ENCODE results near the gene RBKS.
"Not testable (repeated sequence)": the region's sequence is repeated elsewhere in the genome, so short reads cannot be mapped to it uniquely, and the experiment has no call there.

Gene RBKS

DNA sequence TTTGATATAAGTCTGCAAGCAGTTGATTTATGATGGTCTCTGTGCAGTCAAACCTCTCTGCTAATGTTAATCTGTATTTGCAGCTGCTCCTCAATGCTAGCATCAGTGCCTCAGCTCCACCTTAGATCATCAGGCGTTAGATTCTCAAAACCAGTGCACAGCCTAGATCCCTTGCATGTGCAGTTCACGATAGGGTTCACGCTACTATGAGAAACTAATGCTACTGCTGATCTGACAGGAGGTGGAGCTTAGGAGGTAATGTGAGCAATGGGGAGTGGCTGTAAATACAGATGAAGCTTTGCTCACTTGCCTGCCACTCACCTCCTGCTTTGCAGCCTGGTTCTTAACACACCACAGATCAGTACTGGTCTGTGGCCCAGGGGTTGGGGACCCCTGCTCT lies 18.4 kb downstream of the RBKS start:
- DNase-seq (ENCODE audit: low read depth in 2 of 2), result no peak

DNA sequence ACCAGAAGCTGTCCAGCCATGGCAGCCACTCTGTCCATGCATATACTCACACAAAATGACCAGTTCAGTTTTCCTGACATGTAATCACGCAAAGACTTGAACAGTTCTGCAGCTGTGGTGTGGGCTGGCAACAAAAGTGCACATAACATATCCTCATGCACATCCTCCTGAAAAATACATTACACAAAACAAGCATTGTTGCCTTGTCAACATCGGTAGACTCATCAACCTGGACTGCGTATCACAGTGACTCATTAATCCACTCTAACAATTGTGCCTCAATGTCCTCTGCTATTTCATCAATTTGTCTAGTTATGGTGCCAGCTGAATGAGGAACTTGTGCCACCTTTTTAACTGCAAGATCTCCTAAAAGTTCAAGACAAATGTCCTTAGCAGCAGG lies 19.5 kb downstream of the RBKS start:
- no peak for DNase-seq (ENCODE audit: low read depth in 2 of 2)

DNA sequence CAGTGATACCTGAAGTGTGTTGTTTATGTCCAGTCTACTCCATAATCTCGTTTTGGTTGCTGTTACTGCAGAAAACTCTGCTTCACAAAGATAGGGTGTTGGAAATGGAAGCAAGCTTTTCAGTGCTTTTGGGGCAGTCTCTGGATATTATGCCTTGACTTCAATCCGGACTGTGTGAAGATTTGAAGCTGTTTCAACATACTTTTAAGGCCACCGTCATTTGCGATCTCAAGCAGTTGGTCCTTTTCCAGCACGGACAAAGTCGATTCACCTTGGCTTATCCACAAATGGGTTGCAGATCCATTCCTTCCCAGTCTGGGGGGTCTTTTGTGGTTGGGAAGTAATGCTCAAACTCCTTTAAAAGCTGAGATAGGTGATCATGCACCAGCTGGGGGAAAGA lies 20.4 kb downstream of the RBKS start:
- DNase-seq (ENCODE audit: low read depth in 2 of 2), result no peak

DNA sequence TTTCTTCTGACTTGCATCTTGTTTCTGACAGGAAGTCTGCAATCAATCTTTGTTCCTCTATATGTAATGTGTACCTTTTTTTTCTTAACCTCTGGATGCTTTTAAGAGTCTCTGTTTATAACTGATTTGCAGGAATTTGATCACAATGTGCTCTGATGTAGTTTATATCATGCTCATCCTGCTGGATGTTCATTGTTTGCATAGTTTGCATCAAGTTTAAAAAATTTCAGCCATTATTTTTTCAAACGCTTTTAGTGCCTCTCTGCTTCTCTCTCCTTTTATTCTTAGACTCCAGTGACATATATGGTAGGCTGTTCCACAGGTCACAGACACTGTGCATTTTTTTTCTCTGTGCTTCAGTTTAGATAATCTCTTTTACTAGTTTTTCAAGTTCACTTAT lies 23.9 kb downstream of the RBKS start:
- DNase-seq (ENCODE audit: low read depth in 2 of 2), result no peak

DNA sequence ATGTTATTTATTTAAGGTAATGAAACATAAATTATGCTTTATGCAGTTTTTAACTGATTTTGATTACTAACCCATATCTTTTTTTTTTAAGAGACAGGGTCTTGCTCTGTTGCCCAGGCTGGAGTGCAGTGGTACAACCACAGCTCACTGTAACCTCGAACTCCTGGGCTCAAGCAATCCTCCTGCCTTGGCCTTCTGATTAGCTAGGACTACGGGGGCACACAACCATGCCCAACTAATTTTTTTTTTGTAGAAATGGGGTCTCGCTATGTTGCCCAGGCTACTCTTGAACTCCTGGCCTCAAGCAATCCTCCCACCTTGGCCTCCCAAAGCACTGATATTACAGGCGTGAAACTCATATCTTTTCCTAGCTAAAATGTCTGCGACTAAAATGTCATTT lies 26.2 kb downstream of the RBKS start:
- not testable (repeated sequence) for DNase-seq (ENCODE audit: low read depth in 2 of 2)

DNA sequence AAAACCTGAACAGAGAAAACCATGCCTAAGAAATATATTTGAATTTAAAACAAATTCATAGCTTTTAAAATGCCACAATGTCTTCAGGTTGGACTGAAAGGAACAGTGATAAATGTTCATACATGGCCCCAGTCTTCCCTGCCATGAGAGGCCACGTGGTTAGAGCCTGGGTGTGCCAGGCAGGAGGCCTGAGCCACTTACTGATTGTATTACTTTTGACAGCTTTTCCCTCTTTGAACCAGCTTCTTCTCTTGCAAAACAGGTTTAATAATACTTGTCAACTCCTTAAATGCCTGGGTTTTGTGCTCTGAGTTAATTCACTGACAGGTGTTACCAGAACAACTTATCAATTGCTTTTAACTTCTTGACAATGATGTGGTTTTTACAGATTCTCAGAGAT lies 27.0 kb downstream of the RBKS start:
- no peak for DNase-seq (ENCODE audit: low read depth in 2 of 2)

DNA sequence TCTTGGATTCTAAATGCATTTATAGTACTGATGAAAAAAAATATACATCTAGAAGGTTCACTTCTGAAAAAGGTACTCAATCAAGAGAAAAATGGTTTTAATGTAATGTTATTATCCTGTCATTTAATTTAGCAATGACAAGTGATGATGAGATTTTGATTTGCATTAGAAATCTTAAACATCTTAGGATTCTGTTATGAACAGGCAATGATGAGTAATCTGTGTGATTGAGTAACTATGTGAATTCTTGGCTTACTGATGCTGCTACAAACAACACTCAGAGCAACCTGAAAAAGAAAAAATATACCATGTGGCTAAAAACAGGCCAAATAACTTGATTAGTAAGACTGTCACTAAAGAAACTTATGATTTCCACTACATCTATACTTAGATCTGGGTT lies 30.1 kb downstream of the RBKS start:
- DNase-seq (ENCODE audit: low read depth in 2 of 2), result no peak

DNA sequence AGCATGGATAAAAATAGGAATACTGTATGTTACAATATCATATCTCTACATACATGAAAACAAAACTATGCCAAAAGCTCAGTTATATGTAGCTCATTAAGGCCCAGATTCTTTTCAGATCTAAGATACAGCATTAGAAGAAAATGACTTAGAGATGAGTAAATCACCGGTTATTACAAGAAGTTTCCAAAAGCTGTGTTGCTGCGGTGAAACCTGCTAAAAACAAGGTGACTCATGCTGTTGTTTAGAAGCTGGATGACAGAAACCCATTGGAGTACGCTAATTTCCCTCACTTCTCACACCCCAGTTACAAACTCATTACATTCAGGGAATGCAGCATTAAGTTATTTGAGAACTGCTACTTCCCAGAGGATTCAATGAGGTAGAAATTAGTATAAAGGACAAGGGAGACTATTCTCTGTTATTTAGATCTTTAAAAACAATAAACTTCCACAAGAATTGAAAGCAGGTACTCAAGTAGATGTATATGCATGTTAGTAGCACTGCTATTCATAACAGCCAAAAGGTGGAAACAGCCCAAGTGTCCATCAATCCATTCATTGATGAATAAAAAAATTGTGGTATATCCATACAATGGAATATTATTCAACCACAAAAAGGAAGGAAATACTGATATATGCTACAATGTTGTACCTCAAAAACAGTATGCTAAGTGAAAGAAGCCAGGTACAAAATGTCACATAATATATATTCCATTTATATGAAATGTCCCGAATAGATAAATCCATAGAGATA lies 32.6 kb downstream of the RBKS start:
- DNase-seq (ENCODE audit: low read depth in 2 of 2), result no peak

DNA sequence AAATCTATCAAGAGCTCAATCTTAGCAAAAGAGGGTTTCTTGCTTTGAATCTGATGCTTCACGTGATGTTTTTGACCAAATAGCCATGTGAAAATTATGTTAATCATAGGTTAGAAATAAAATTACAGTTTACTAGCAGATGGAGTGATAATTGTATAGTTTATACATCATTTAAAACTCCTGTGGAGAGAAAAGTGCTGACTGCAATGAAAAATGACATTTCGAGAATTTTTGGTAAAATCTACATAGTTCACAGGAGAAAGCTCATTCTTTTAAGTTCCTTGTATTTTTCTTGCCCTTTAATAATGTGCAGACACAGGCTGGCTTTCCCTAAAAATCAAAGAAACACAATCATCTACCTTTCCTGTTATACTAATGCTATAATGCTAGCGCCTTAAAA lies 33.2 kb downstream of the RBKS start:
- no peak for DNase-seq (ENCODE audit: low read depth in 2 of 2)

DNA sequence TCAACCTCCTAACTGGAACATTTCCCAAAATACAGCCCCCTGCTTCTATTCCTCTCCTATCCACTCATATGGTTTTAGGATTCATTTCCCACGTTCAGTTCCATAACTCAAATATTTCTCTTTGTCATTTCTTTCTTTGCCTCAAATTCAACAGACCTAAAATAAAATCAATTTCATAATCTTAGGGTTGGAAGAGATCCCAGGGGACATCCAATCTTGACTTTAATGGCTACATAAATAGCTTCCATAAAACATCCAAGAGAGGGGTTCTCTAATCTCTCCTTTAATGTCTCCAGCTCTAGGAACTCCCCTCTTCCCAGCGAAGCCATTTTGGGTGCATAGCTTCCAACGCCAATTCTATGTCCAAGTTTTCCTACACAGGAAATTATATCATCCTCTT lies 33.8 kb downstream of the RBKS start:
- no peak for DNase-seq (ENCODE audit: low read depth in 2 of 2)

DNA sequence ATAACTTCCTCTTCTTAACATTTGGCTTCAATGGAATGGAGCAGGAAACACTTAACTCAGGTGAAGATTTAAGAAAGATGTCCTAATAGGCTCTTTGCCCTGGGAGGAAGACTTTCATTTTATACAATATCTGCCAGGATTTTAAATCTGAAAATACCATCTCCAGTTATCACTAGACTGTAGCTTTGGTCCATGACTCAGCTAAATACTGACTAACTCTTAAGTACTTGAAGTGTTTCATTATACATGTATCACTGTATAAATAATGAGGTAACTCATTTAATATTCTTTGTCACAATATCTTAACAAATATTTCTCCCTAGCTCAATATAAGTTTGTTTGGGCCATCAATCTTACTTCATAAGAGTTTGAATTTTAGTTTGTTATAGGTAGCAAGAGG lies 34.7 kb downstream of the RBKS start:
- DNase-seq (ENCODE audit: low read depth in 2 of 2), result no peak

DNA sequence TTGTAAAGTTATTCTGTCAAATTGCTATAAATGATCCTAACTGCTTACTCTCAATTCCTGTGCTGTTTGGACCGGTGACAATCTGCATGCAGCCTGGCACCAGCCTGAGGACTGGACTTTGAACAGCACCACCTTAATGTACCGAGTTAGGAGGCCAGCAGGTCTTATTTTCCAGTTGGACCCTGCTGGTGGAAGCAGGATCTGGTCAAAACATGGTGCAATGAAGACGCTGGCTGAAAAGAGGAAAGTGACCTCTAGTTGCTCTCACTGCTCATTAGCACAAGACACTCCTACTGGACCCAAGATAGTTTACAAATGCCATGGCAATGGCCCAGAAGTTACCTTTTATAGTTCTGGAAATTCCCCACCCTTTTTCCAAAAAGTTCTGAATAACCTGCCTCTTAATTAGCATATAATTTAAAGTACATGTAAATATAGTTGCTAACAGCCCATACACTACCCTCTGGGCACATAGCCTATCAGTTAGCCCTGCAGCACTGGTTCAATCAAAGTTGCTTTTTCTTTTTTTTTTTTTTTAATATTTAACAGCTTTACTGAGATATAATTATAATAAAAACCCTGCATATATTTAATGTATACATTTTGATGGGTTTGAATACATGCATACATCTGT lies 35.8 kb downstream of the RBKS start:
- no peak for DNase-seq (ENCODE audit: low read depth in 2 of 2)

DNA sequence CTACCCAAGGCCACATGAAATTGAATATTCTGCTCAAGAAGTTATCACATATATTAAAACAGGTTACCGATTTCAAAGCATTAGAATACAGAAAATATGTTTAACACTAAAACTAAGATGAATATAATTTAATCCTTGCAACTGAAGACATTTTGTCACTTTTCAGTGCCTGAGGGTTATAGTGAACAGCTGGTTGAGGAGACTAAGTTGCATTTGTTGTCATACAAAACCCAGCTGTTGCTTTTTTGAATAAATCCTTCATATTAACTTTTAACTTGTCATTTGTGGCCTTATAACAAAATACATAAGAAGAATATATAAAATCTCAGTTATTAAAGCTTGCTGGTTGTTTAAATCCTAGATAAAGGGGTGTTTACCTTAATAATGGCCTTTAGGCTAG lies 37.5 kb downstream of the RBKS start:
- no peak for DNase-seq (ENCODE audit: low read depth in 2 of 2)

DNA sequence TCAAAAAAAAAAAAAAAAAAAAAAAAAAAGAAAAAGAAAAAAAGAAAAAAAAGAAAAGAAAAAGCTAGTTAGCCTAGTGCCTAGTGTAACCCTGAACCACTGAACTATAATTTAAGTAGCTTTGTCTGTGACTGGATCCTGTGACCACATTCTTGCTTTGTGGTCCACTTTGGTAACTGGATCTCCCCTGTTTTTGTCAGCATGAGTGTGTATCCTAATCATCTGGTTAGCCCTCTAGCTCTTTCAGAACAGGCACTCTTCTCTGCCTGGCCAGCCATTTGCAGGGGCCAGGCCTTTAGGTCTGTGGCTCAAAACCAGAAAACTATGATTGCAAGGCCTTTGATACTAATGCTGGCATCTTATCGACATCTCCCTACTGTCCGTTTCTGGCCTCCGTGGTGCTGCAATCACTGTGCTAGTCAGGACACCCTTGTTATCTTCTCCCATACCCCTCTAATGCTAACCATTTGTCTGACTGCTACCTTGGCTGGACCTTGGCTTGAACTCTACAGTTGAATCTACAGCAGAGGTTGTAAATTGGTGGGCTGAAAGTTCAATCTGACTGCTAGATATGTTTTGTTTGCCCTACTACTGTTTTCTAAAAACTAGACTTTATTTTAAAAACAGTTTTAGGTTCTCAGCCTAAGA lies 40.5 kb downstream of the RBKS start:
- DNase-seq (ENCODE audit: low read depth in 2 of 2), result no peak

DNA sequence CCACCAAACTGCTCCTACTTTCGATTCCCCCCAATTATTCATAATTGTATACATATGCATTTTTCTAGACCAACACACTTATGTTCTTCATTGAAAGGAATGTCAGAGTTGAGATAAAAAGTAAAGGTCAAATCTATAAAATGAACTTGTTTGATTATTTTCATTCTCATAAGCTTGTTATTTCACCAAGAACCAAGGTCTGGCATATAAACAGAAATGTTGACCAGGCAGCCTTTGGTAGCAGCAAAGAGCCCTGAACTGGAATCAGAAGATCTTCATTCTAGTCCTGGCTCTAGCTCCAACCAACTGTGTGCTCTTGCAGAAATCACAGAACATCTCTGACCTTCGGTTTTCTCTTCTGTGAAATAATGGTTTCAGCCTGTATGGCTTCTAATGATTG lies 42.9 kb downstream of the RBKS start:
- no peak for DNase-seq (ENCODE audit: low read depth in 2 of 2)

DNA sequence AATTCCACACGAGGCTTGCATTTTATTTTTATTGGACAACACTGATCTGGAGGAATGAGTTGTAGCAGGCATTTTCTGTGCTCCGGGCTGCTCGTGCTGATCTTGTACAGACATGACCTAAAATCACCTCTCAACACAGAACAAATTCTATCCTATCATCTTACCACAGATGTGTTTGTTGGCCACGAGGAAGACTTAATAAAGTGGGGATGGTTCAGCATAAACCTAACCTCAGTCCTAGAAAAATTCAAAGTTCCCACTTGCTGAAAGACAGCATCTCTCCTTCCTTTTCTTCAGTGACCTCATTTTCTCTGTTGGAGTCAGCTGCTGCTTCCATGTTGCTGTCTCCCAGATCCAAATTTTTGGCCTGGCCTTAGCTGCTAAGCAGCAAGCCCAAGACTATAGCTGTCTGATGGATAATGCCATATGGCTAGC lies 45.3 kb downstream of the RBKS start:
- no peak for DNase-seq (ENCODE audit: low read depth in 2 of 2)

DNA sequence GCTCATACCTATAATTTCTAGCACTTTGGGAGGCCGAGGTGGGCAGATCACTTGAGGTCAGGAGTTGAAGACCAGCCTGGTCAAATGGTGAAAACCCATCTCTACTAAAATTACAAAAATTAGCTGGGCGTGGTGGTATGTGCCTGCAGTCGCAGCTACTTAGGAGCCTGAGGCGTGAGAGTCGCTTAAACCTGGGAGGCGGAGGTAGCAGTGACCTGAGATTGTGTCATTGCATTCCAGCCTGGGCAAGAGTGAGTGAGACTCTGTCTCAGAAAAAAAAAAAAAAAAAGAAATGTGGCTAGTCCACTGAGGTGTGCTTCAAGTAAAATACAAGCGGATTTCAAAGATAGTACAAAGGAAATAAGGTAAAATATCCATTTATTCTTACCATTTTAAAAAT lies 46.2 kb downstream of the RBKS start:
- DNase-seq (ENCODE audit: low read depth in 2 of 2), result no peak

DNA sequence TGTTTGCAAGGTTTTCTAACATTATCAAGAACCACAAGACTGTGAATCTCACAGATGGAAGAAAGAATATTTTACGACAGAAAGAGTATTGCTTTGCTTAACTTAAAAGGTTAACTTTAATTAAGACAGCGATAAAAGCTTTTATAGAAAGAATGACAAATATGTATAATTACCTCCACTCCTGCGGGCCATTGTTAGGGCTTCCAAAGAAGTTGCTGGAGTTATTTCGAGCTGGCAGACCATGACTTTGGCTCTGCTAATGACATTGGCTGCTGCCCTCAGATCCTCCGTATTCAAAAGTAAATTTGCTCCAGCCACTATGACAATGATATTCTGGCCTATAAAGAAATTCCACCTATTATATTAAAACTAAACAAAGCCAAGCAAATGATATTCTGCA lies 47.3 kb downstream of the RBKS start:
- DNase-seq (ENCODE audit: low read depth in 2 of 2), result no peak

DNA sequence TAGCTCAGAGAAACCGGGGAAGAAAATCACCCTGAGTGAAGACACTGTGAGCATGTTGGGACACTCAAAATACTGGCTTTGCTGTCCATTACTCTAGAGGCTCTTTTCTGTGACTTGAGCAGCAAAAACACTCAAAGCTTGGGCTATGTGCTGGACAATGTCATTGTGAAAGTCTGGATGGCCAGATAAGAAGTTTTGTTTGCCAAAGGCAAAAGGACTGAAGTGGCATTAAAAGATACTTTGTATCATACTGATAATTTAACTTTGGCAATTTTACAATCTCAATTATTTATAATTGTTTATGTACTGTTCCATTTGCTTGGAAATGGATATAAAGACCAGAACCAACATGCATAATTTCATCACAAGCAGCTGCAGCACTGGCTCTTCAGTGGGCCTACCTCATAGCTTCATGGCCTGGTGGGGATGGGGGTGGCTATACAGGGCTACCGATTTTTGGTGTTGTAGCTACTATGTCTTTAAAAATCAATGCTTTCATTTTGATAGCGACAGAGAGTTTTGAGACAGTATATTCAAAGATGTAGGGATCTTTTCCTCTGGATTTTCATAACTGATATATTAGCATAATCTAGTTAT lies 51.1 kb downstream of the RBKS start:
- DNase-seq (ENCODE audit: low read depth in 2 of 2), result no peak

DNA sequence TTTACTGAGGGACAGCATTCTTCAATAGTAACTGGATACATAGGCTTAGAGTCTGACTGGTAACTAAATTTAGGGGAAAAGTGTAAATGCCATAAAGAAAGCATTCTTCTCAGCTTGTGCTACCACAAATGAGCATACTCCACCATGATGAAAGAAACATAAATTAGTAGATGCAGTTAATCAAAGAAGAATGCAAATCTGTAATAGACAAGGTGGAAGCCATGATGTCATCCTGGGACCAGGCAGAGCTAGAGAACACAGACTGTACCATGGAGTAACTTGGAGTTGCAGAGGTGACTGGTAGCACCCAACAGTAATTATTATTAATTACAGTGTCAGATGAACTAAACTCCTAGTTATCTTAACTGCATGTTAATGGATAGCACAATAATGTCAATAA lies 51.7 kb downstream of the RBKS start:
- DNase-seq (ENCODE audit: low read depth in 2 of 2), result no peak

DNA sequence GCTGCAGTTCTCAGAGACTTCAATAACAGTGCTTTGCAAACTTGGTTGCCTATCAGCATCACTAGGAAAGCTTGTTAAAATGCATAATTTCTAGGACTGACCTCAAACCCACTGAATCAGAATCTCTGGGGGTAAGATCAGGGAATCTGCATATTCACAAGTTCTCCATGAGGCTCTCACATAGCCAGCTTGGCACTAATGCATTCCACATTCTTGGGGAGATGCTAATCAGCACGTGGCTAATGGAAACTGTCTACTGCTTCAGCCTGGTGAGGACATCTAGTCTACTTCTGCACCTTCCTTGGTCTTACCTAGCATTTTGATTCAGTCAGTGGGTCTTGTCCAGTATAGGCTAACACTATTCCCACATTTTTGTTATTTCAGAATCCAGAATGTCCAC lies 56.3 kb downstream of the RBKS start:
- no peak for DNase-seq (ENCODE audit: low read depth in 2 of 2)

DNA sequence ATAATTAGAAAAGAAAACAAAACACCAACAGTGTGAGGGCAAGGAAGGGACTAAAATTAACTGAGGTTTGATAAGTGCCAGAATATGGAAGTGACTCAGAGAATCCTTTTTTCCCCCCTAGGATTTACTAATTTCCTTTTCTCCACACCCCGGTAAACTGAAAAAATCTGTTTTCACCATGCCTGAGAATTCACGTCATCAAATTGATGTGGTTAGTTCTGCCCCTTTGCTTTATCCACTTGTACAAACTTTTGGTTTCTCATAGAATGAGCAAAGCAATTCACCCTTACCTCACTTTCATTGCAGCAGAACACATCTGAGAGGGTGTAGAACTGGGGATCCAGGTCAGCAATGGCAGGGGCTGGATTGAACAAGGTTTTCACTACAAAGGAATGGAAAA lies 57.8 kb downstream of the RBKS start:
- DNase-seq (ENCODE audit: low read depth in 2 of 2), result no peak

Measured in stimulated activated CD8-positive, alpha-beta memory T cell treated with anti-CD3 and anti-CD28 coated beads, Interleukin-15, amount 100 ng/mL, for 4 hours (primary cell).